WTC11 (cell line): ENCODE data around the gene MCM3AP.

Source experiments
- AR ChIP-seq: fragments of 250-450 bp; sonication (Bioruptor Pico); IDR thresholded peaks from 2 replicates; pipeline ENCODE4 v1.9.0; 2021; ENCODE audit warnings: mild to moderate bottlenecking
- CTCF ChIP-seq: fragments of 200-600 bp; IDR thresholded peaks from 2 replicates; pipeline ENCODE4 v1.8.0; 2022; ENCODE audit warnings: antibody characterized with exemption
- EMX1 ChIP-seq: fragments of 250-450 bp; sonication (Bioruptor Pico); IDR thresholded peaks from 2 replicates; pipeline ENCODE4 v1.8.0; 2021; ENCODE audit warnings: mild to moderate bottlenecking
- HMGXB4 ChIP-seq: sonication (generic); formaldehyde crosslinking; IDR thresholded peaks from 2 replicates; pipeline ENCODE4 v1.8.1; 2023; ENCODE audit warnings: mild to moderate bottlenecking, moderate library complexity, missing genetic modification reagents
- JUN ChIP-seq: sonication (generic); formaldehyde crosslinking; IDR thresholded peaks from 2 replicates; pipeline ENCODE4 v1.8.0; 2023; ENCODE audit warnings: mild to moderate bottlenecking, missing genetic modification reagents
- MAX ChIP-seq: sonication (generic); formaldehyde crosslinking; IDR thresholded peaks from 2 replicates; pipeline ENCODE4 v1.8.0; 2022; ENCODE audit warnings: mild to moderate bottlenecking, missing genetic modification reagents

GRCh38 chr21:46211376-46211775 lies 74.0 kb downstream of the MCM3AP start:
- no peak for TF ChIP-seq CTCF
- no peak for TF ChIP-seq EMX1 (CRISPR knock-in tag)
- no peak for TF ChIP-seq AR
- TF ChIP-seq HMGXB4, result no peak
- TF ChIP-seq JUN (CRISPR knock-in tag), result no peak
- TF ChIP-seq MAX, result no peak
